DND-41 (cell line): ENCODE data around the gene PARP1.

Experiments used
- EZH2 ChIP-seq: IDR thresholded peaks from 3 replicates; pipeline ENCODE4 v1.6.1; 2012; ENCODE audit warnings: borderline replicate concordance, low read depth, mild to moderate bottlenecking, moderate library complexity, low read length, inconsistent platforms; ENCODE audit not compliant: severe bottlenecking
- TF ChIP-seq, protein P1 (sequence below): IDR thresholded peaks from 2 replicates; pipeline ENCODE4 v1.5.1; 2012; ENCODE audit warnings: borderline replicate concordance, low read length, moderate library complexity, mild to moderate bottlenecking; ENCODE audit not compliant: poor library complexity, severe bottlenecking; ENCODE audit errors: extremely low read depth

DNA sequence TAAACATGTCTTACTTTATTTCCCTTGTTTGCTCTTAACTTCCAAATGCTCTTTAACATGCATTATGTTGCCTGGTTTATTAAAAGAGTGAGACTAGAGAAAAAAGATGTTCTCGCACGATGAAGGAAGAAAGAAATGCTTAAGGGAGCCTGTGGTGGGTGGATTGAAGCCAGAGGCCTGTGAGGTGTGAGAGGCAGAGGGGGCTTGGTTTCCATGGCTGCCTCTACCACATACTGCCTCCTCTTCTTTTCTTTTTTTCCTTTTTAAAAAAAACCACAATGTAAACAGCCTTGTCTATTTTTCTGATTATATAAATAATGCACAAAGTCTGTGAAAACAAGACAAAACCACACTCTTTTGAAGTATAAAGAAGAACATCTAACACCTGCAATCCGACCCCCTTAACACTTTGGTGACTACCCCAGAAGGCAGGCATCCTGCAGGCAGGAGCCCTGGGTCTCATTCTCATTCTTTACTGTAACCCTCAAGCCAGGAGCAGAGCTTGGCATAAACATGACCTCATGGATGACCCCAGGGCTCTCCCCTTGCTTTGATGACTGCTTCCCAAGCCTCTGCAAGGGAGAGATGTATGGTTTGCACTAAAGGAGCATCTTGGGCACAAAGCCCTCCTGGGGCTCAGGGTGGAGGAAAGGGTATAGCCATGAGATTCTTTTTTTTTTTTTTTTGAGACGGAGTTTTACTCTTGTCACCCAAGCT is 10.1 kb upstream of the PARP1 start:
- TF ChIP-seq, protein P1, sequence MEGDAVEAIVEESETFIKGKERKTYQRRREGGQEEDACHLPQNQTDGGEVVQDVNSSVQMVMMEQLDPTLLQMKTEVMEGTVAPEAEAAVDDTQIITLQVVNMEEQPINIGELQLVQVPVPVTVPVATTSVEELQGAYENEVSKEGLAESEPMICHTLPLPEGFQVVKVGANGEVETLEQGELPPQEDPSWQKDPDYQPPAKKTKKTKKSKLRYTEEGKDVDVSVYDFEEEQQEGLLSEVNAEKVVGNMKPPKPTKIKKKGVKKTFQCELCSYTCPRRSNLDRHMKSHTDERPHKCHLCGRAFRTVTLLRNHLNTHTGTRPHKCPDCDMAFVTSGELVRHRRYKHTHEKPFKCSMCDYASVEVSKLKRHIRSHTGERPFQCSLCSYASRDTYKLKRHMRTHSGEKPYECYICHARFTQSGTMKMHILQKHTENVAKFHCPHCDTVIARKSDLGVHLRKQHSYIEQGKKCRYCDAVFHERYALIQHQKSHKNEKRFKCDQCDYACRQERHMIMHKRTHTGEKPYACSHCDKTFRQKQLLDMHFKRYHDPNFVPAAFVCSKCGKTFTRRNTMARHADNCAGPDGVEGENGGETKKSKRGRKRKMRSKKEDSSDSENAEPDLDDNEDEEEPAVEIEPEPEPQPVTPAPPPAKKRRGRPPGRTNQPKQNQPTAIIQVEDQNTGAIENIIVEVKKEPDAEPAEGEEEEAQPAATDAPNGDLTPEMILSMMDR: no peak
- no peak for TF ChIP-seq EZH2
